Activated CD4-positive, CD25-positive, alpha-beta regulatory T cell (primary cell): ENCODE measurements around the gene ADNP2.
A peak's percentile ranks its signal among the peaks of the same experiment; 100 is the strongest.

Source experiments
- DNase-seq, 4 experiments: peaks; one replicate each; lab custom pipeline; 2025; lab: John Stamatoyannopoulos, UW

Gene ADNP2

GRCh38 chr18:80108739-80109675 is at the start of gene ADNP2:
TSS of gene ADNP2 (plus strand) at chr18:80109262. CDS start at chr18:80117543, 8,281 bp downstream.
- DNase-seq: peak; percentile 55 to 72 (median 61)

GRCh38 chr18:80059945-80060344 is 49.1 kb upstream of the ADNP2 start:
- DNase-seq: no peak

GRCh38 chr18:80065705-80066104 is 43.4 kb upstream of the ADNP2 start:
- no peak for DNase-seq

- no peak for DNase-seq
Measured at GRCh38 chr18:80067321-80067720, 41.7 kb upstream of the ADNP2 start.

- DNase-seq: no peak
Measured at GRCh38 chr18:80067897-80068296, 41.2 kb upstream of the ADNP2 start.

GRCh38 chr18:80068571-80069272 is 40.3 kb upstream of the ADNP2 start:
- no peak for DNase-seq

GRCh38 chr18:80070825-80071224 is 38.2 kb upstream of the ADNP2 start:
- no peak for DNase-seq

- no peak for DNase-seq
Measured at GRCh38 chr18:80074183-80074582, 34.9 kb upstream of the ADNP2 start.

GRCh38 chr18:80074697-80075096 is 34.4 kb upstream of the ADNP2 start:
- no peak for DNase-seq

GRCh38 chr18:80075940-80076339 is 33.1 kb upstream of the ADNP2 start:
- DNase-seq: no peak

GRCh38 chr18:80076379-80076778 is 32.7 kb upstream of the ADNP2 start:
- DNase-seq: no peak

GRCh38 chr18:80077873-80078272 is 31.2 kb upstream of the ADNP2 start:
- DNase-seq: no peak

GRCh38 chr18:80086281-80086680 is 22.8 kb upstream of the ADNP2 start:
- no peak for DNase-seq

- DNase-seq: no peak
Measured at GRCh38 chr18:80088036-80088435, 21.0 kb upstream of the ADNP2 start.

- no peak for DNase-seq
Measured at GRCh38 chr18:80088823-80089222, 20.2 kb upstream of the ADNP2 start.

GRCh38 chr18:80095414-80095813 is 13.6 kb upstream of the ADNP2 start:
- DNase-seq: no peak

GRCh38 chr18:80096032-80096565 is 13.0 kb upstream of the ADNP2 start:
- no peak for DNase-seq

- DNase-seq: no peak
Measured at GRCh38 chr18:80097201-80097600, 11.9 kb upstream of the ADNP2 start.

- no peak for DNase-seq
Measured at GRCh38 chr18:80103231-80103630, 5.8 kb upstream of the ADNP2 start.

- DNase-seq: no peak
Measured at GRCh38 chr18:80104364-80104779, 4.7 kb upstream of the ADNP2 start.

GRCh38 chr18:80105369-80106167 is 3.5 kb upstream of the ADNP2 start:
- no peak for DNase-seq

GRCh38 chr18:80106482-80107051 is 2.5 kb upstream of the ADNP2 start:
- DNase-seq: no peak
